Caco-2 (cell line): ENCODE data around the gene POLDIP3. TPM values are rescaled to one million over a fixed set of nuclear protein-coding genes. Genes with fewer than 3 reads are reported as not detected.

Experiments used
- BruUV-seq: library from RNA; stranded (reverse); fragments of 400-500 nt; replicated peaks from 2 replicates; lab custom pipeline; 2021; lab: Mats Ljungman, UMichigan
- CTCF ChIA-PET: fragments of 300-600 bp; sonication (Branson Sonifier 250); formaldehyde crosslinking; loops from one replicate; lab custom pipeline; 2022; ENCODE audit warnings: antibody characterized with exemption; lab: Charles Lee
- POLR2A ChIA-PET: fragments of 300-600 bp; sonication (Branson Sonifier 250); formaldehyde crosslinking; loops from one replicate; lab custom pipeline; 2022; ENCODE audit warnings: antibody characterized with exemption; lab: Charles Lee
- DNase-seq, 2 experiments: peaks; one replicate each; pipeline versions ENCODE4 v3.0.0 to v3.0.0-alpha.2; 2020 to 2022
- H3K27me3 ChIP-seq: replicated peaks from 2 replicates; pipeline ENCODE4 v1.6.0; 2011; ENCODE audit warnings: low read length; ENCODE audit not compliant: control insufficient read depth, insufficient read depth
- H3K36me3 ChIP-seq: 2 replicates; pipeline ENCODE4 v1.5.1; 2011; ENCODE audit warnings: low read length; ENCODE audit not compliant: control insufficient read depth, insufficient read depth
- H3K4me1 ChIP-seq: fragments of 250-450 bp; sonication (Bioruptor Pico); 2 replicates; pipeline ENCODE4 v1.5.1; 2020; ENCODE audit warnings: mild to moderate bottlenecking
- H3K4me3 ChIP-seq: 2 replicates; pipeline ENCODE4 v1.5.1; 2011; ENCODE audit warnings: low read depth, mild to moderate bottlenecking, control low read depth, low read length
- H3K9me3 ChIP-seq: fragments of 250-450 bp; sonication (Bioruptor Pico); 2 replicates; pipeline ENCODE4 v1.5.1; 2020; ENCODE audit warnings: mild to moderate bottlenecking, moderate library complexity
- H3K27ac Mint-ChIP-seq: one replicate; pipeline ENCODE4 v1.8.0; 2022; ENCODE audit warnings: mixed read lengths; ENCODE audit not compliant: unreplicated experiment
- H3K27me3 Mint-ChIP-seq: one replicate; pipeline ENCODE4 v1.8.0; 2022; ENCODE audit warnings: mixed read lengths; ENCODE audit not compliant: insufficient read depth, unreplicated experiment
- H3K36me3 Mint-ChIP-seq: one replicate; pipeline ENCODE4 v1.8.0; 2022; ENCODE audit warnings: mild to moderate bottlenecking, mixed read lengths; ENCODE audit not compliant: insufficient read depth, unreplicated experiment
- H3K4me1 Mint-ChIP-seq: one replicate; pipeline ENCODE4 v1.8.0; 2022; ENCODE audit warnings: low read depth, mixed read lengths; ENCODE audit not compliant: unreplicated experiment
- H3K4me3 Mint-ChIP-seq: one replicate; pipeline ENCODE4 v1.8.0; 2022; ENCODE audit warnings: mild to moderate bottlenecking, moderate library complexity, mixed read lengths; ENCODE audit not compliant: unreplicated experiment
- H3K9me3 Mint-ChIP-seq: one replicate; pipeline ENCODE4 v1.8.0; 2022; ENCODE audit warnings: mixed read lengths; ENCODE audit not compliant: unreplicated experiment
- intact Hi-C: fragments of 100-400 bp; cut with micrococcal nuclease; formaldehyde crosslinking; loops from one replicate; pipeline ENCODE4 v1.10.0; 2022; ENCODE audit not compliant: unreplicated experiment
- total RNA-seq: library from RNA; stranded (reverse); gene quantifications from 2 replicates; pipeline ENCODE4 v1.2.3, GENCODE V29; 2022
- TF ChIP-seq, protein P1 (sequence below), 2 experiments: fragments of 200-600 bp in 1 of 2; IDR thresholded peaks; 1 replicate in 1 of 2; 2 replicates in 1 of 2; pipeline versions ENCODE4 v1.5.1 to v1.8.0; 2011 to 2022; ENCODE audit warnings: antibody characterized with exemption in 1 of 2, control low read depth in 1 of 2, inconsistent platforms in 1 of 2, low read depth in 1 of 2, low read length in 1 of 2, mild to moderate bottlenecking in 1 of 2, moderate library complexity in 1 of 2; ENCODE audit not compliant: insufficient read depth in 1 of 2, severe bottlenecking in 1 of 2, unreplicated experiment in 1 of 2

The POLDIP3 gene
- total RNA-seq, 1 experiment from 2014 or later: 70.8 TPM

DNA sequence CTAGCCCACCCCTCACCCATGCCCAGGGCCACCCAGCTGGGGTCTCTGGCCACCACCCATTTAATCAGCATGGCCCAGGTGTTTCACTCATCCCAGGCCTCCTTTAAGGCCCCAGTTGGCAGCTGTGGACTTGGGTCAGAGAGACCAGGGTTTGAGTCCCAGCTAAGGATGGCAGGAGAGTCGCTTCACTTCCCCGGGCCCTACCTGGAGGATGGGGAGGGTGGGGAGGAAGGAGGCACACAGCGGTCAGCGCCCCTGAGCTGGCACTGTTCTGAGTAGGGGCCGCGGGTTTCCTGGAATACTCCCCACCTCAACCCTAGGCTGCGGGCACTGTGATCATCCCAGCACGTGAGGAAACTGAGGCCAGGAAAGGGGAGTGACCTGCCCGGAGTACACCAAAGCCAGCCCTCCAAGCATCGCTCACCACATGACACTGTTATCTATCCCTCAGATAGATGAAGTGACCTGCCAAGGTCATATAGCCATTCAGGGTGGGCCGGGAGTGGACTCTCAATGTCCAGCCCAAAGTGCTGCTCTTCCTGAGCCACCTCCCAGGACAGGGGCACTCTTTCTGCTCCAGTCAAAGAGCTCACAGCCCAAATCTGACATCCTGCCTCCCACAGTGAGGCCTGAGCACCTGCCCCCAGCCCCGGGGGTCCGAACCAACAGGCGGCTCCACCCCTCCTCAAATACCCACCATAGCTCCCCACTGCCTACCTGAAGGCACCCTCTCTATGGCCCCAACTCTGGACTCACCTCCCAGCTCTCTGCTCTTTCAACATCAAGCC is 29.1 kb upstream of the POLDIP3 start:
- ChIA-PET POLR2A (no interaction called here), CTCF (interaction anchor here (0.8 kb wide), 1 partner anchor 235 kb away, joined by 8 read pairs; no protein-coding TSS in a partner anchor)
- no TSS peak for BruUV-seq
- no peak for DNase-seq
- H3K27ac Mint-ChIP-seq: peak overlapping the region; percentile 14
- H3K36me3 Mint-ChIP-seq: peaks cover 9% of the 10 kb centered on the region
- TF ChIP-seq, protein P1, sequence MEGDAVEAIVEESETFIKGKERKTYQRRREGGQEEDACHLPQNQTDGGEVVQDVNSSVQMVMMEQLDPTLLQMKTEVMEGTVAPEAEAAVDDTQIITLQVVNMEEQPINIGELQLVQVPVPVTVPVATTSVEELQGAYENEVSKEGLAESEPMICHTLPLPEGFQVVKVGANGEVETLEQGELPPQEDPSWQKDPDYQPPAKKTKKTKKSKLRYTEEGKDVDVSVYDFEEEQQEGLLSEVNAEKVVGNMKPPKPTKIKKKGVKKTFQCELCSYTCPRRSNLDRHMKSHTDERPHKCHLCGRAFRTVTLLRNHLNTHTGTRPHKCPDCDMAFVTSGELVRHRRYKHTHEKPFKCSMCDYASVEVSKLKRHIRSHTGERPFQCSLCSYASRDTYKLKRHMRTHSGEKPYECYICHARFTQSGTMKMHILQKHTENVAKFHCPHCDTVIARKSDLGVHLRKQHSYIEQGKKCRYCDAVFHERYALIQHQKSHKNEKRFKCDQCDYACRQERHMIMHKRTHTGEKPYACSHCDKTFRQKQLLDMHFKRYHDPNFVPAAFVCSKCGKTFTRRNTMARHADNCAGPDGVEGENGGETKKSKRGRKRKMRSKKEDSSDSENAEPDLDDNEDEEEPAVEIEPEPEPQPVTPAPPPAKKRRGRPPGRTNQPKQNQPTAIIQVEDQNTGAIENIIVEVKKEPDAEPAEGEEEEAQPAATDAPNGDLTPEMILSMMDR (IDR thresholded peaks at IDR 0.05; ENCODE audit: insufficient read depth in 1 of 2, low read depth in 1 of 2, low read length in 1 of 2, severe bottlenecking in 1 of 2, unreplicated experiment in 1 of 2): no peak
- peaks cover 18% of the 10 kb centered on the region for H3K4me1 Mint-ChIP-seq
- H3K27me3 ChIP-seq: no peaks in the 10 kb centered on the region
- H3K4me1 ChIP-seq: peaks cover 8% of the 10 kb centered on the region; the same call in 1 of the 2 replicates
- no peaks in the 10 kb centered on the region for H3K9me3 Mint-ChIP-seq
- intact Hi-C loops: no loop called here
- no peak overlapping the region for H3K4me3 ChIP-seq
- no peaks in the 10 kb centered on the region for H3K27me3 Mint-ChIP-seq
- no peaks in the 10 kb centered on the region for H3K9me3 ChIP-seq
- H3K36me3 ChIP-seq: no peaks in the 10 kb centered on the region
- H3K4me3 Mint-ChIP-seq: no peak overlapping the region

DNA sequence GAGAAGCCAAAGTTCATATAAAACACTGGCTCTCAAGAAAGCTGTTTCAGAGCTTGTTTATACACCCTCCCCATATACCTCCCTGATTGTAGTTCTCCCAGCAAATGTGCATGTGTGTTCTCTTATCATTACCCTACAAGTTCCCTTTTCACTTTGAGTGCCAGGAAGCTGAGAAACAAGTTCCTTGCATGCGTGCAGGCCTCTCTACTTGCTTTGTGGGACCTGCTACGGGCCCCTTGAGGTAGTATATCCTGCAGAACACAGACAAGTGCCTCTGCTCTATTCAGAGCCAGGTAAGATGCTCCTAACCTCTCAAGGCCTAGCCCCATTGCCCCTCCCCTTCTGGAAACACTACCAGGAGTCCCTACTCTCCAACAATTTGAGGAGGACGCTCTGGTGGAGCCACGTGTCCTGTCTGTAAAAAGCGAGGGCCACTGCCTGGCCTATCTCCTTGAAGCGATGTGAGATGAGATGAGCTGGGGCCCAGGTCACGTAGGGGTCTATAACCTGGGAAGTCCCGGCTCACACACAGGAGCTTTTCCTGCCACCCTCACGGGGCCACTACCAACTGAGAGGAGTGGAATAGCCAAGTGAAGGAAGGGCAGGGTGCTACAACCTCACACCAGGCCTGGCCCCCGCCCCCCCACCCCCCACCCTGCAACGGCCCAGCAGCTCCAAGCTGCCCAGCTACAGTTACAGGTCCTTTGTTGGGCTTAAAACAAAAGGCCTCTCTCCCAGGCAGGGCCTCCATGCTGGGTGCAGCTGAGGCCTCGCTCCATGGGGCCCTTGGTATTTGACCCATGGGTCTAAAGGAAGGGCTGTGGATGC is 28.3 kb upstream of the POLDIP3 start:
- Histone ChIP-seq H3K4me3 (no peak overlapping the region), H3K9me3 (no peaks in the 10 kb centered on the region), H3K4me1 (peaks cover 3% of the 10 kb centered on the region; the same call in 1 of the 2 replicates), H3K27me3 (no peaks in the 10 kb centered on the region), H3K36me3 (no peaks in the 10 kb centered on the region)
- Mint-ChIP-seq H3K4me3 (no peak overlapping the region), H3K4me1 (peaks cover 13% of the 10 kb centered on the region), H3K9me3 (no peaks in the 10 kb centered on the region), H3K36me3 (peaks cover 5% of the 10 kb centered on the region), H3K27ac (no peak overlapping the region), H3K27me3 (no peaks in the 10 kb centered on the region)
- TF ChIP-seq, protein P1 (IDR thresholded peaks at IDR 0.05; ENCODE audit: insufficient read depth in 1 of 2, low read depth in 1 of 2, low read length in 1 of 2, severe bottlenecking in 1 of 2, unreplicated experiment in 1 of 2): no peak
- ChIA-PET CTCF (interaction anchor here (0.8 kb wide), 1 partner anchor 236 kb away, joined by 8 read pairs; no protein-coding TSS in a partner anchor), POLR2A (no interaction called here)
- BruUV-seq: no TSS peak
- intact Hi-C loops: no loop called here
- no peak for DNase-seq

DNA sequence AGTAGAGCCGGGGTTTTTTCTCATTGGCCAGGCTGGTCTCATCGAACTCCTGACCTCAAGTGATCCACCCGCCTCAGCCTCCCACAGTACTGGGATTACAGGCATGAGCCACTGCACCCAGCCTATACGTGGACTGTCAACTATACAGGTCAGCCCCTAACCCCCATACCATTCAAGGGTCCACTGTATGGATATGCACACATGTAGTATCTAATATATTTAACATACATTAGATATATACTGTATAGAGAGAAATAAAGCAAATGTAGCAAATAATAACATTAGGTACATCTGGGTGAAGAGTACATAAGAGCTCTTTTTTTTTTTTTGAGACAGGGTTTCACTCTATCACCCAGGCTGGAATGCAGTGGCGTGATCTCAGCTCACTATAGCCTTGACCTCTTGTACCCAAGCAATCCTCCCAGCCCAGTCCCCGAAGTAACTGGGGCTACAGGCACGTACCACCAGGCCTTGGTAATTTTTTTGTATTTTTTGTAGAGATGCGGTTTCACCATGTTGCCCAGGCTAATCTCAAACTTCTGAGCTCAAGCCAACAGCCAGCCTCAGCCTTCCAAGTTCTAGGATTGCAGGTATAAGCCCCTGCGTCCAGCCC is 27.2 kb upstream of the POLDIP3 start:
- intact Hi-C loops: no loop called here
- no peaks in the 10 kb centered on the region for H3K9me3 Mint-ChIP-seq
- peaks cover 13% of the 10 kb centered on the region for H3K4me1 Mint-ChIP-seq
- H3K4me3 Mint-ChIP-seq: no peak overlapping the region
- TF ChIP-seq, protein P1 (IDR thresholded peaks at IDR 0.05; ENCODE audit: insufficient read depth in 1 of 2, low read depth in 1 of 2, low read length in 1 of 2, severe bottlenecking in 1 of 2, unreplicated experiment in 1 of 2): no peak
- DNase-seq: no peak
- ChIA-PET CTCF (no interaction called here), POLR2A (no interaction called here)
- H3K4me1 ChIP-seq: no peaks in the 10 kb centered on the region
- no peak overlapping the region for H3K4me3 ChIP-seq
- no TSS peak for BruUV-seq
- H3K36me3 Mint-ChIP-seq: peaks cover 5% of the 10 kb centered on the region
- H3K27me3 Mint-ChIP-seq: no peaks in the 10 kb centered on the region
- no peaks in the 10 kb centered on the region for H3K36me3 ChIP-seq
- H3K27ac Mint-ChIP-seq: no peak overlapping the region
- no peaks in the 10 kb centered on the region for H3K27me3 ChIP-seq
- no peaks in the 10 kb centered on the region for H3K9me3 ChIP-seq
